ENCODE data around the gene CBX1.

The CBX1 gene

DNA sequence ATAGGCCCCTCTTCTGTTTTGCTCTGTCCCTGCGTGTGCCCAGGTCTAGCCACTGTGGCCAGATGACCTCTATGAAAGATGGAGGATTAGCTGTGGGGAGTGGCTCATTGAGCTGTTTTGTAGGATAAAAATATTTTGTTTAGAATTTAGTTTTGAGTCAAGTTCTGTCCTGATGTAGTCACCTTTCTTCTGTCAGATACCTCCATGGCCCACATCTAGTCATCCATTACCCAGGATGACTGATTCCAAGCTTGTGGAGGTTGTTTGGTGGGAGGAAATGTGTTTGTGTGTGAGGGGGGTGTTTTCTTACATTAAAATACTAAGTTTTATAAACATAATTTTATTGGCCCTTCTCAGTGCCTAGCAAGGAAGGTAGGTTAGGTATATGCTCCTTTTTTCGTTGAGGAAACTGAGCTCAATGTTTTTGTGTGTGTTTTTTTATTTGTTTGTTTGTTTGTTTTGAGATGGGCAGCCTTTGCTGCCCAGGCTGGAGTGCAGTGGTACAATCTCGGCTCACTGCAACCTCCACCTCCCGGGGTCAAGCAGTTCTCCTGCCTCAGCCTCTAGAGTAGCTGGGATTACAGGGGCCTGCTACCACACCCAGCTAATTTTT, 22.6 kb upstream of the CBX1 start:
- Histone ChIP-seq H3K79me1 (replicated peaks; ENCODE audit: low read length, poor library complexity, severe bottlenecking) (peaks cover 13% of the 10 kb centered on the region), H2BK120ac (ENCODE audit: low read depth, low read length) (no peak overlapping the region), H2BK5ac (ENCODE audit: low read depth, low read length, poor library complexity, severe bottlenecking) (no peak overlapping the region), H2BK15ac (ENCODE audit: low read depth, poor library complexity, severe bottlenecking) (no peak overlapping the region), H3K14ac (ENCODE audit: low read length in 2 of 2) (no peak overlapping the region), H4K8ac (ENCODE audit: low read length) (no peak overlapping the region), H3K4me2 (ENCODE audit: low read length, poor library complexity, severe bottlenecking) (no peak overlapping the region), H3K4me3 (ENCODE audit: insufficient read depth in 1 of 2, low read depth in 1 of 2, low read length in 2 of 2) (no peak overlapping the region), H3K4me1 (ENCODE audit: control insufficient read depth, insufficient read depth, low read depth, low read length) (peaks cover 6% of the 10 kb centered on the region), H4K91ac (ENCODE audit: low read length) (no peak overlapping the region), H3K27ac (ENCODE audit: low read length, poor library complexity, severe bottlenecking) (no peak overlapping the region), H3K23ac (ENCODE audit: low read length in 2 of 2) (no peak overlapping the region), H3K9me3 (ENCODE audit: control insufficient read depth, low read length) (no peaks in the 10 kb centered on the region), H3K18ac (ENCODE audit: low read depth in 1 of 2, low read length in 2 of 2) (no peak overlapping the region), H3K36me3 (ENCODE audit: control insufficient read depth in 1 of 2, insufficient read depth in 2 of 2, low read depth in 1 of 2, low read length in 2 of 2) (peaks cover 41 to 49% of the 10 kb centered on the region in 2 experiments), H3K9ac (ENCODE audit: low read length) (no peak overlapping the region), H3K4ac (ENCODE audit: low read depth in 1 of 2, low read length in 2 of 2) (no peak overlapping the region), H2BK12ac (ENCODE audit: low read length in 2 of 2) (no peak overlapping the region), H3K27me3 (ENCODE audit: control insufficient read depth in 1 of 2, insufficient read depth in 1 of 2, low read length in 2 of 2) (no peaks in the 10 kb centered on the region), H2AK5ac (ENCODE audit: low read length, severe bottlenecking) (no peak overlapping the region), H2AFZ (ENCODE audit: low read depth, low read length) (no peak overlapping the region)
- 87% methylated on average over 4 of the region's 4 CpGs for WGBS
- no peak for DNase-seq

DNA sequence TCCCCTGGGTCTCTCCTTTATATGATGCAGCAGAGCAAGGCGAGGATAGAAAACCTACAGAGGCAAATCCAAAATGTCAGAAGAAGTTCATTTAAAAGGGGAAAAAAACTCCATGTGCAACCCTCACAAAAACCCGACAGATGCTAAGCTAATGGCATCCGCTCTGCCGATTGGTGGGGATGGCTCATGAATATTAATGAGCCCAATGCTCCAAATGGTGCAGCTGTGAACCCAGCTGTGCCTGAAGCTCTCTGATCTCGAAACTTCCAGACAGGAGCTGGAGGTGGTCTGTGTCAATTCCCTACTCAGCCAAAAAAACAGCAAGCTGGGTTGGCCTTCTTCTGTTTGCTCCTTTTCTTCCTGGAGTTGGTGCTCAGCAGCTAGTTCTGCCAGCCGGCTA, 21.8 kb upstream of the CBX1 start:
- Histone ChIP-seq H2BK15ac (ENCODE audit: low read depth, poor library complexity, severe bottlenecking) (no peak overlapping the region), H4K91ac (ENCODE audit: low read length) (no peak overlapping the region), H4K8ac (ENCODE audit: low read length) (no peak overlapping the region), H2AFZ (ENCODE audit: low read depth, low read length) (no peak overlapping the region), H2BK120ac (ENCODE audit: low read depth, low read length) (no peak overlapping the region), H3K4ac (ENCODE audit: low read depth in 1 of 2, low read length in 2 of 2) (no peak overlapping the region), H3K9me3 (ENCODE audit: control insufficient read depth, low read length) (no peaks in the 10 kb centered on the region), H3K27me3 (ENCODE audit: control insufficient read depth in 1 of 2, insufficient read depth in 1 of 2, low read length in 2 of 2) (no peaks in the 10 kb centered on the region), H2AK5ac (ENCODE audit: low read length, severe bottlenecking) (no peak overlapping the region), H3K4me2 (ENCODE audit: low read length, poor library complexity, severe bottlenecking) (no peak overlapping the region), H3K4me3 (ENCODE audit: insufficient read depth in 1 of 2, low read depth in 1 of 2, low read length in 2 of 2) (no peak overlapping the region), H3K79me1 (replicated peaks; ENCODE audit: low read length, poor library complexity, severe bottlenecking) (peaks cover 15% of the 10 kb centered on the region), H3K9ac (ENCODE audit: low read length) (no peak overlapping the region), H3K27ac (ENCODE audit: low read length, poor library complexity, severe bottlenecking) (no peak overlapping the region), H3K18ac (ENCODE audit: low read depth in 1 of 2, low read length in 2 of 2) (no peak overlapping the region), H2BK5ac (ENCODE audit: low read depth, low read length, poor library complexity, severe bottlenecking) (no peak overlapping the region), H3K36me3 (ENCODE audit: control insufficient read depth in 1 of 2, insufficient read depth in 2 of 2, low read depth in 1 of 2, low read length in 2 of 2) (peaks cover 45 to 56% of the 10 kb centered on the region in 2 experiments), H3K4me1 (ENCODE audit: control insufficient read depth, insufficient read depth, low read depth, low read length) (peaks cover 6% of the 10 kb centered on the region), H2BK12ac (ENCODE audit: low read length in 2 of 2) (no peak overlapping the region), H3K14ac (ENCODE audit: low read length in 2 of 2) (no peak overlapping the region), H3K23ac (ENCODE audit: low read length in 2 of 2) (no peak overlapping the region)
- WGBS = 81% methylated on average over 6 of the region's 6 CpGs
- DNase-seq = no peak

DNA sequence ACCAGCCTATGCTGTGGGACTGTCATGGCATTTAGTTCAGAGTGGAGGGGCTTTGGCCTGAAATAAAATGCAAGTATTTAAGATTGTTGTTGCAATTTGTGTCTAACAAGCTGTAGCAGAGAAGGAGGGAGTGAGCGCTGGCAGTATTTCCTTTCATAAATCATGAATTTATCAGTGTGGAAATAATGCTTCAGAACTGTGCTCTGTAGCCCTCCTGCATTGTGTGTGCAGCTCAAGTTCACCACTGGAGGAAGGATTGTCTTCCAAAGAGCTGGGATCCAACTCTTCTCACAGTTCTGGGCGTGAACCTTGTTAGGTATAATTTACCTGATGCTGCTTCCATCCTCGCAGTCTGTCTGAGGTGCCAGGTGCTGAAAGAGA, 21.4 kb upstream of the CBX1 start:
- no peak overlapping the region for H2BK5ac ChIP-seq (ENCODE audit: low read depth, low read length, poor library complexity, severe bottlenecking)
- no peak overlapping the region for H2AK5ac ChIP-seq (ENCODE audit: low read length, severe bottlenecking)
- DNase-seq = no peak
- no peaks in the 10 kb centered on the region for H3K9me3 ChIP-seq (ENCODE audit: control insufficient read depth, low read length)
- no peak overlapping the region for H3K18ac ChIP-seq (ENCODE audit: low read depth in 1 of 2, low read length in 2 of 2)
- no peak overlapping the region for H3K4ac ChIP-seq (ENCODE audit: low read depth in 1 of 2, low read length in 2 of 2)
- no peak overlapping the region for H4K91ac ChIP-seq (ENCODE audit: low read length)
- H3K4me3 ChIP-seq (ENCODE audit: insufficient read depth in 1 of 2, low read depth in 1 of 2, low read length in 2 of 2) = no peak overlapping the region
- peaks cover 4% of the 10 kb centered on the region for H3K4me1 ChIP-seq (ENCODE audit: control insufficient read depth, insufficient read depth, low read depth, low read length)
- no peak overlapping the region for H3K14ac ChIP-seq (ENCODE audit: low read length in 2 of 2)
- no peak overlapping the region for H3K4me2 ChIP-seq (ENCODE audit: low read length, poor library complexity, severe bottlenecking)
- peaks cover 17% of the 10 kb centered on the region for H3K79me1 ChIP-seq (replicated peaks; ENCODE audit: low read length, poor library complexity, severe bottlenecking)
- no peak overlapping the region for H3K27ac ChIP-seq (ENCODE audit: low read length, poor library complexity, severe bottlenecking)
- H2BK15ac ChIP-seq (ENCODE audit: low read depth, poor library complexity, severe bottlenecking) = no peak overlapping the region
- no peak overlapping the region for H2AFZ ChIP-seq (ENCODE audit: low read depth, low read length)
- no peak overlapping the region for H3K9ac ChIP-seq (ENCODE audit: low read length)
- 98% methylated on average over 3 of the region's 3 CpGs for WGBS
- no peak overlapping the region for H2BK12ac ChIP-seq (ENCODE audit: low read length in 2 of 2)
- H4K8ac ChIP-seq (ENCODE audit: low read length) = no peak overlapping the region
- H2BK120ac ChIP-seq (ENCODE audit: low read depth, low read length) = no peak overlapping the region
- H3K27me3 ChIP-seq (ENCODE audit: control insufficient read depth in 1 of 2, insufficient read depth in 1 of 2, low read length in 2 of 2) = no peaks in the 10 kb centered on the region
- peaks cover 46 to 61% of the 10 kb centered on the region in 2 experiments for H3K36me3 ChIP-seq (ENCODE audit: control insufficient read depth in 1 of 2, insufficient read depth in 2 of 2, low read depth in 1 of 2, low read length in 2 of 2)
- no peak overlapping the region for H3K23ac ChIP-seq (ENCODE audit: low read length in 2 of 2)

DNA sequence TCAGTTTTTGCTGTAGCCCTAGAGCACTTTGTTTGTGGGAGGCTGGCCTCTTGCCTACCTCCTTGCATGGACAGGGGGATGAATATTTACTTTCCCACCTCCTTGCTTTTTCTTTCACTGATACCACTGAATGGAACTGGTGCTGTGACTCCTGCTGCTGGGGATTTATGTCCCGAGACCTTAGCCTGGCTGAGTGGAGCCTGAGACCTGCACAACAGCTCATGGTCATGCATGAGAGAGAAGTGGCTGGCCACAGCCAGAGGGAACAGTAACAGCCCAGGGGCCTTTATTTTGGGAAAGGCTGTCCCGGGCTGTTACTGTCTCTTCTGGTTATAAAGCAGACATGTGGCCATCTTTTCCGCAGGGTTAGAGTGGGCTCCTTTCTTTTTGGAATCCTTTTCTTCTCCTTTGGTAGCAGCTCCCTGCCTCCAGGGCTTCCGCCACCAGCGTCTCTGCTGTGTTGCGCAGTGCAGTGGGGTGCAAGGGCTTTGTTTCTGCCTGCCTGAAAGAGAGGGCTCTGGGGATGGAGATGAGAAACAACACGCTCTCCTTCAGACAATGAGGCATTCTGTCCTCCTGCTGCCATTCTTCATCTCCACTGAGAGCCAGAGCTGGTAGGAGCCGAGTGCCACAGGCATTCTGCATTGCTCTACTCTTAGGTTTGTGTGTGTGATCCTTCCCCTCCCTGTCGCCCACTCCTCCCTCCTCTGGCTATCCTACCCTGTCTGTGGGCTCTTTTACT, 20.8 kb upstream of the CBX1 start:
- no peak overlapping the region for H3K4me2 ChIP-seq (ENCODE audit: low read length, poor library complexity, severe bottlenecking)
- no peak overlapping the region for H3K18ac ChIP-seq (ENCODE audit: low read depth in 1 of 2, low read length in 2 of 2)
- H3K4me3 ChIP-seq (ENCODE audit: insufficient read depth in 1 of 2, low read depth in 1 of 2, low read length in 2 of 2) = no peak overlapping the region
- H4K8ac ChIP-seq (ENCODE audit: low read length) = no peak overlapping the region
- no peaks in the 10 kb centered on the region for H3K27me3 ChIP-seq (ENCODE audit: control insufficient read depth in 1 of 2, insufficient read depth in 1 of 2, low read length in 2 of 2)
- 85% methylated on average over 8 of the region's 9 CpGs for WGBS
- H3K79me1 ChIP-seq (replicated peaks; ENCODE audit: low read length, poor library complexity, severe bottlenecking) = peaks cover 18% of the 10 kb centered on the region
- no peak overlapping the region for H2BK15ac ChIP-seq (ENCODE audit: low read depth, poor library complexity, severe bottlenecking)
- no peak overlapping the region for H2AK5ac ChIP-seq (ENCODE audit: low read length, severe bottlenecking)
- no peak overlapping the region for H4K91ac ChIP-seq (ENCODE audit: low read length)
- peaks cover 49 to 64% of the 10 kb centered on the region in 2 experiments for H3K36me3 ChIP-seq (ENCODE audit: control insufficient read depth in 1 of 2, insufficient read depth in 2 of 2, low read depth in 1 of 2, low read length in 2 of 2)
- no peak for DNase-seq
- H3K9me3 ChIP-seq (ENCODE audit: control insufficient read depth, low read length) = no peaks in the 10 kb centered on the region
- no peak overlapping the region for H2BK5ac ChIP-seq (ENCODE audit: low read depth, low read length, poor library complexity, severe bottlenecking)
- H3K9ac ChIP-seq (ENCODE audit: low read length) = no peak overlapping the region
- H2BK12ac ChIP-seq (ENCODE audit: low read length in 2 of 2) = no peak overlapping the region
- H3K4me1 ChIP-seq (ENCODE audit: control insufficient read depth, insufficient read depth, low read depth, low read length) = no peaks in the 10 kb centered on the region
- no peak overlapping the region for H3K14ac ChIP-seq (ENCODE audit: low read length in 2 of 2)
- no peak overlapping the region for H3K23ac ChIP-seq (ENCODE audit: low read length in 2 of 2)
- H2AFZ ChIP-seq (ENCODE audit: low read depth, low read length) = no peak overlapping the region
- H3K27ac ChIP-seq (ENCODE audit: low read length, poor library complexity, severe bottlenecking) = no peak overlapping the region
- no peak overlapping the region for H3K4ac ChIP-seq (ENCODE audit: low read depth in 1 of 2, low read length in 2 of 2)
- no peak overlapping the region for H2BK120ac ChIP-seq (ENCODE audit: low read depth, low read length)

All from mesenchymal stem cell (in vitro differentiated cells and primary cell).